H9 (cell line): ENCODE measurements around the gene GRK1. TPM values are rescaled to one million over a fixed set of nuclear protein-coding genes. Genes with fewer than 3 reads are reported as not detected.
"Not testable (repeated sequence)": the region's sequence is repeated elsewhere in the genome, so short reads cannot be mapped to it uniquely, and the experiment has no call there.

Experiments
- DNase-seq: peaks from one replicate; pipeline ENCODE4 v3.0.0-alpha.2; 2017
- H2AFZ ChIP-seq: one replicate; pipeline ENCODE4 v1.6.1; 2013; ENCODE audit warnings: mild to moderate bottlenecking, low read length, control low read depth, moderate library complexity
- H2AK5ac ChIP-seq: 2 replicates; pipeline ENCODE4 v1.6.1; 2013; ENCODE audit warnings: low read length, control low read depth, mixed read lengths; ENCODE audit not compliant: insufficient read length
- H2BK120ac ChIP-seq: one replicate; pipeline ENCODE4 v1.6.1; 2013; ENCODE audit warnings: low read depth, mild to moderate bottlenecking, low read length, control low read depth, inconsistent platforms; ENCODE audit not compliant: poor library complexity, severe bottlenecking
- H2BK12ac ChIP-seq: 2 replicates; pipeline ENCODE4 v1.6.1; 2013; ENCODE audit warnings: low read length, control low read depth, mixed read lengths, low read depth; ENCODE audit not compliant: insufficient read length
- H2BK15ac ChIP-seq: 2 replicates; pipeline ENCODE4 v1.6.1; 2013; ENCODE audit warnings: low read depth, low read length, control low read depth
- H2BK20ac ChIP-seq: one replicate; pipeline ENCODE4 v1.6.1; 2013; ENCODE audit warnings: low read depth, mild to moderate bottlenecking, low read length, control low read depth, inconsistent platforms; ENCODE audit not compliant: poor library complexity, severe bottlenecking
- H2BK5ac ChIP-seq: 2 replicates; pipeline ENCODE4 v1.6.1; 2013; ENCODE audit warnings: low read length, control low read depth, mixed read lengths; ENCODE audit not compliant: insufficient read length
- H3K14ac ChIP-seq: 2 replicates; pipeline ENCODE4 v1.6.1; 2013; ENCODE audit warnings: low read length, control low read depth; ENCODE audit not compliant: insufficient read depth
- H3K18ac ChIP-seq: 2 replicates; pipeline ENCODE4 v1.6.1; 2013; ENCODE audit warnings: low read depth, mild to moderate bottlenecking, mixed read lengths, low read length, control low read depth; ENCODE audit not compliant: insufficient read length
- H3K23ac ChIP-seq: 2 replicates; pipeline ENCODE4 v1.6.1; 2013; ENCODE audit warnings: low read length, control low read depth, mixed read lengths, low read depth; ENCODE audit not compliant: insufficient read length
- H3K23me2 ChIP-seq: 2 replicates; pipeline ENCODE4 v1.6.1; 2013; ENCODE audit warnings: low read depth, mild to moderate bottlenecking, mixed read lengths, low read length, control low read depth; ENCODE audit not compliant: insufficient read length, poor library complexity, severe bottlenecking
- H3K27ac ChIP-seq: 2 replicates; pipeline ENCODE4 v1.5.1; 2013; ENCODE audit warnings: low read length, control low read depth, mixed read lengths, low read depth; ENCODE audit not compliant: insufficient read length
- H3K27me3 ChIP-seq: 2 replicates; pipeline ENCODE4 v1.6.1; 2013; ENCODE audit warnings: low read length, control low read depth, inconsistent platforms; ENCODE audit not compliant: insufficient read depth
- H3K4ac ChIP-seq: 2 replicates; pipeline ENCODE4 v1.6.1; 2013; ENCODE audit warnings: low read depth, mild to moderate bottlenecking, control low read depth, inconsistent platforms, low read length, moderate library complexity
- H3K4me1 ChIP-seq: 2 replicates; pipeline ENCODE4 v1.6.1; 2013; ENCODE audit warnings: low read length, control low read depth, inconsistent platforms; ENCODE audit not compliant: insufficient read depth
- H3K4me2 ChIP-seq: 2 replicates; pipeline ENCODE4 v1.6.1; 2013; ENCODE audit warnings: low read length, control low read depth, mixed read lengths; ENCODE audit not compliant: insufficient read length, insufficient read depth
- H3K56ac ChIP-seq: 2 replicates; pipeline ENCODE4 v1.6.1; 2013; ENCODE audit warnings: low read depth, mild to moderate bottlenecking, mixed read lengths, low read length, control low read depth; ENCODE audit not compliant: insufficient read length
- H3K79me1 ChIP-seq: 2 replicates; pipeline ENCODE4 v1.6.1; 2013; ENCODE audit warnings: low read depth, mild to moderate bottlenecking, moderate library complexity, low read length, control low read depth, inconsistent platforms; ENCODE audit not compliant: insufficient read depth, poor library complexity, severe bottlenecking
- H3K79me2 ChIP-seq: 2 replicates; pipeline ENCODE4 v1.6.1; 2013; ENCODE audit warnings: low read length, control low read depth, inconsistent platforms; ENCODE audit not compliant: insufficient read depth
- H3K9ac ChIP-seq: 2 replicates; pipeline ENCODE4 v1.6.1; 2013; ENCODE audit warnings: low read length, control low read depth, mixed read lengths; ENCODE audit not compliant: insufficient read length; ENCODE audit errors: extremely low read depth
- H3K9me3 ChIP-seq: one replicate; pipeline ENCODE4 v1.6.1; 2013; ENCODE audit warnings: low read depth, low read length, inconsistent platforms; ENCODE audit not compliant: control insufficient read depth
- H3T11ph ChIP-seq: one replicate; pipeline ENCODE4 v1.6.1; 2013; ENCODE audit warnings: mild to moderate bottlenecking, low read length, control low read depth, inconsistent platforms
- H4K20me1 ChIP-seq: one replicate; pipeline ENCODE4 v1.6.1; 2013; ENCODE audit not compliant: control insufficient read depth, insufficient read length, insufficient read depth
- H4K5ac ChIP-seq: 2 replicates; pipeline ENCODE4 v1.6.1; 2013; ENCODE audit warnings: low read depth, mild to moderate bottlenecking, mixed read lengths, low read length, control low read depth; ENCODE audit not compliant: insufficient read length
- H4K8ac ChIP-seq: replicated peaks from 2 replicates; pipeline ENCODE4 v1.6.1; 2013; ENCODE audit warnings: low read length, control low read depth, mixed read lengths, low read depth; ENCODE audit not compliant: insufficient read length
- H4K91ac ChIP-seq: 2 replicates; pipeline ENCODE4 v1.6.1; 2013; ENCODE audit warnings: low read depth, mild to moderate bottlenecking, moderate library complexity, mixed read lengths, low read length, control low read depth; ENCODE audit not compliant: insufficient read length
- H3K27ac Mint-ChIP-seq, 3 experiments: 2 replicates in 2 of 3; 3 replicates in 1 of 3; pipeline ENCODE4 v1.8.0; 2020 to 2021; ENCODE audit warnings: mixed read lengths in 3 of 3, mild to moderate bottlenecking in 1 of 3, moderate library complexity in 1 of 3
- H3K27me3 Mint-ChIP-seq: 2 replicates; pipeline ENCODE4 v1.8.0; 2021; ENCODE audit warnings: low read depth, mild to moderate bottlenecking, moderate library complexity, mixed read lengths
- H3K36me3 Mint-ChIP-seq, 3 experiments: 2 replicates in 2 of 3; 3 replicates in 1 of 3; pipeline ENCODE4 v1.8.0; 2020 to 2021; ENCODE audit warnings: low read depth in 3 of 3, mixed read lengths in 3 of 3; ENCODE audit not compliant: insufficient read depth in 1 of 3
- H3K4me1 Mint-ChIP-seq, 2 experiments: 2 replicates each; pipeline ENCODE4 v1.8.0; 2020; ENCODE audit warnings: mixed read lengths in 2 of 2
- H3K4me3 Mint-ChIP-seq, 2 experiments: 2 replicates in 1 of 2; 3 replicates in 1 of 2; pipeline ENCODE4 v1.8.0; 2020 to 2021; ENCODE audit warnings: mild to moderate bottlenecking in 2 of 2, mixed read lengths in 2 of 2, moderate library complexity in 1 of 2
- H3K9me3 Mint-ChIP-seq, 2 experiments: 2 replicates in 1 of 2; 3 replicates in 1 of 2; pipeline ENCODE4 v1.8.0; 2020; ENCODE audit warnings: mild to moderate bottlenecking in 2 of 2, mixed read lengths in 2 of 2, moderate library complexity in 1 of 2
- CTCF ChIP-seq: fragments of 200-600 bp; sonication (generic); conservative IDR thresholded peaks from 3 replicates; pipeline ENCODE4 v1.8.0; 2021; ENCODE audit warnings: antibody characterized with exemption, mild to moderate bottlenecking
- WGBS: extraction: QIAGEN DNeasy Blood & Tissue Kit; methylation state at CpG from one replicate; pipeline ENCODE4 v1.1.7; 2013; ENCODE audit warnings: missing lambda C conversion rate, low lambda C conversion rate, mixed read lengths; ENCODE audit not compliant: insufficient read length; ENCODE audit errors: extremely low coverage; 5-methylcytosine and 5-hydroxymethylcytosine counted together
- total RNA-seq: library from RNA; stranded (reverse); gene quantifications from 2 replicates; pipeline ENCODE4 v1.2.1, GENCODE V29; 2021

The GRK1 gene
- total RNA-seq, 1 experiment from 2014 or later, result 0.31 TPM

- Histone ChIP-seq H3K18ac (peak overlapping the region; percentile 58), H3K9me3 (no peaks in the 10 kb centered on the region), H2AK5ac (no peak overlapping the region), H3K14ac (no peak overlapping the region; the same call in 1 of the 2 replicates), H3K56ac (no peak overlapping the region), H4K91ac (no peak overlapping the region), H3K23ac (no peak overlapping the region), H3K4ac (no peak overlapping the region), H2BK5ac (no peak overlapping the region), H3K79me1 (no peaks in the 10 kb centered on the region), H2BK20ac (no peak overlapping the region), H3K4me2 (peak overlapping the region; percentile 57), H2AFZ (no peak overlapping the region), H3T11ph (no peak overlapping the region), H4K20me1 (no peaks in the 10 kb centered on the region), H3K23me2 (peaks cover 5% of the 10 kb centered on the region), H2BK12ac (no peak overlapping the region), H2BK15ac (no peak overlapping the region), H4K5ac (no peak overlapping the region), H3K79me2 (no peaks in the 10 kb centered on the region), H4K8ac (no peak overlapping the region), H2BK120ac (no peak overlapping the region), H3K9ac (no peak overlapping the region), H3K4me1 (no peaks in the 10 kb centered on the region), H3K27me3 (no peaks in the 10 kb centered on the region), H3K27ac (no peak overlapping the region)
- WGBS, result no CpG with 5 or more reads among the region's 36 CpGs
- peaks cover 0 to 4% of the 10 kb centered on the region in 2 experiments; a peak in 2 of 5 replicates for H3K9me3 Mint-ChIP-seq
- no peaks in the 10 kb centered on the region; the same call in 1 of the 2 replicates for H3K27me3 Mint-ChIP-seq
- DNase-seq, result peak; percentile 86
- H3K4me1 Mint-ChIP-seq, result peaks cover 15 to 18% of the 10 kb centered on the region in 2 experiments
- peak; percentile 95 for TF ChIP-seq CTCF
- no peaks in the 10 kb centered on the region for H3K36me3 Mint-ChIP-seq
- peak overlapping the region in 2 of 3 experiments; percentile 77 to 78; a peak in 3 of 7 replicates for H3K27ac Mint-ChIP-seq
- H3K4me3 Mint-ChIP-seq, result peak overlapping the region; percentile 72 to 77
Observed at GRCh38 chr13:113724780-113725315, 57.8 kb downstream of the GRK1 start.

GRCh38 chr13:113725329-113726105 is 58.5 kb downstream of the GRK1 start:
- H3K9me3 Mint-ChIP-seq, H2BK20ac ChIP-seq, H2AFZ ChIP-seq, H4K91ac ChIP-seq, H3K18ac ChIP-seq, H3K9ac ChIP-seq, H3K4me1 ChIP-seq, H4K8ac ChIP-seq, H3K79me1 ChIP-seq, H4K20me1 ChIP-seq, H2BK12ac ChIP-seq, H3K36me3 Mint-ChIP-seq, H3K23me2 ChIP-seq, H3K27me3 Mint-ChIP-seq, DNase-seq, H3K4ac ChIP-seq, H3K4me3 Mint-ChIP-seq, H3K79me2 ChIP-seq, H3K56ac ChIP-seq, H2BK5ac ChIP-seq, H3K27ac Mint-ChIP-seq, H3T11ph ChIP-seq, H3K9me3 ChIP-seq, H2AK5ac ChIP-seq, H4K5ac ChIP-seq, H3K14ac ChIP-seq, H3K27me3 ChIP-seq, H3K23ac ChIP-seq, H3K27ac ChIP-seq, H2BK120ac ChIP-seq, H2BK15ac ChIP-seq: not testable (repeated sequence)
- H3K4me1 Mint-ChIP-seq, result peaks cover 15 to 18% of the 10 kb centered on the region in 2 experiments
- peak overlapping the region; percentile 57 for H3K4me2 ChIP-seq
- no CpG with 5 or more reads among the region's 75 CpGs for WGBS
